ENCODE results near the gene ANO4. TPM values are rescaled to one million over a fixed set of nuclear protein-coding genes. Genes with fewer than 3 reads are reported as not detected.

ANO4 gene
- total RNA-seq, 1 donor from 2014 or later = 1.6 TPM

DNA sequence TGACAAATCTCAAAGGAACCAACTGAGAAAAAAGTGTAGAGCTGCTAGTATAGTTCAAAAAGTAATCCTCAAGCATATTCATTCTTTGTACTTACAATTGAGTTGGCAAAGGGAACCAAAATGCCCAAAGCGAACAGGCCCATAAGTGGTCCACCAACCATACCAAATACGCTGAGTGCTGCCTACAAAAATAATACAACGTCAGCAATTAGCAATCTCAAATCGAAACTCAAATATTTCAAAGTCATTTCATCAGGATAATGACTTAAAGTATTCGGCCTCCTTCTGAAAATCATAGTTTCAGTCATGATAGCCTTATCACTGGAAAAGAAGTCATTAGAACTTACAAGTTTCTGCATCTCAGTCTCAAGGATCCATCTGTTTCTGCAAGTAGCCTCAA lies 373.4 kb downstream of the ANO4 start:
- no peak for DNase-seq (ENCODE audit: extremely low read depth, low read depth, low spot score)

DNA sequence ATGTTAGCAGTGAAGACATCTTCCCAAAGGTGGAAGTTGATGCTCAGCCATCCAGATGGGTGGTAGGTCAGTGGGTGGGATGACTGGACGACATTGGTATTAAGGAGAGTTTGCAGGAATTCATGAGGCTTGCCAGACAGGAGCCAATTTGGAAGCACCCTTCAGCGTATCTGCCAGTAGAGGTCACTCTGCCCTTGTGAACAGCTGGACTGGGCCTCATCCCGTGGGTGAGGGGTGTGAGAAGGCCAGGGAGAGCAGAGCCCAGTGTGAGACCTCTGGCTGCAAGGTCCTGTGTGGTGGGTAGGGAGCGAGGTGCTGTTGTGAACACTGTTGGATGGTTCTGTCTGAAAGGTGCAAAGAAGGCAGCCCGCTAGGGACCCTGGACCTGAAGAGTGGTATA lies 377.7 kb downstream of the ANO4 start:
- no peak for DNase-seq (ENCODE audit: extremely low read depth, low read depth, low spot score)

DNA sequence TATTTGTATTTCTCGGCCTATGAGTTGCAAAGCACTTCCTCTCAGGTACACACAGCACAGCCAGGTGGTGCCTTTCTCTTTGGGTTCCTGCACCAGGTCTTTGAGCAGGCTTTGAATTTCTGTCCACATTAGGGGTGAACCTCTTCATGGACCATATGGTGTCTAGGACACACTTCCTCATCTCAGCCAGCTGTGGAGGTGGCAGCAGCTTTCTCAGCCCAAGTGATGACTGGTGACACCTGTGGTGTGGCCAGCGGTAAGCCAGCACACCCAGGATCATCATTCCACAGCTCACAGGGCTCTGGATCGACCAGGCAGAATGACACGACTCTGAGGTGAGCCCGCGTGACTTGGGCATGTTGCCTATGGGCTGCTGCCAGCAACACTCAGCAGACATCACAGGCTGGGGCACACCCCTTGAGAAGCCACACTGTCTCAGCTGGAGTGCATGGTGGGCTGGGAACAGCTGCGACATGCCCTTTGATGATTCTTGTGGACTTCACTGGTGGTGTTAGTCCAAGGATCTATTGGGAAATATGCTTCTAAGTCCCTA lies 378.7 kb downstream of the ANO4 start:
- no peak for DNase-seq (ENCODE audit: extremely low read depth, low read depth, low spot score)

DNA sequence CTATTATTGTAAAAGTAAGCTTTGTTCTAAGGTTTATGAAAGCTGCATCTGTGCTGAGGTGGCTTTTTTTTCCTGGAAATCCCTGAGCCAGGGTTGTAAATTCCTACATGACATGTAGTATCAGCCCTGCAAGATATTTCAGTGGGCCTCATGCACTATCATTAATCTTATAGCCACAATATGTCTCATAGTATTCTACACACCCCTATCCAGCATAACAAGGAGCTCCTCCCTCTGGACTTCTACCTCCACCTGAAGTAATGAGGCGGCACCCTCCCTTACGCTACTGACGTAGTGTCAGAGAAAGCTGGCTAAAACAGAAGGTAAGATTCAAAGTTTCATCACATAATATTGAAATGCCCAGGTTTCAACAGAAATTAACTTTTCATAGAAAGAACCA lies 380.0 kb downstream of the ANO4 start:
- DNase-seq (ENCODE audit: extremely low read depth, low read depth, low spot score) = no peak

Other genes starting within 250 kb of the ANO4 start
- 19.2 and 30.0 TPM in 2 replicates for gene GAS2L3, start 221.1 kb upstream of the ANO4 start, total RNA-seq

All from glomerular endothelial cell (primary cell).